ENCODE results near the gene NBEA.
A peak's percentile ranks its signal among the peaks of the same experiment; 100 is the strongest.

The NBEA gene

GRCh38 chr13:34939771-34940170 is 2.3 kb upstream of the NBEA start:
- DNase-seq (ENCODE audit: low read depth), result no peak
- H3K4me3 ChIP-seq (ENCODE audit: low read length), result no peak overlapping the region
- TF ChIP-seq CTCF (conservative IDR thresholded peaks at IDR 0.05; ENCODE audit: low read length), result no peak

GRCh38 chr13:34941436-34941834 is 635 bp upstream of the NBEA start:
- TF ChIP-seq CTCF (conservative IDR thresholded peaks at IDR 0.05; ENCODE audit: low read length), result no peak
- H3K4me3 ChIP-seq (ENCODE audit: low read length), result peak overlapping the region; percentile 73
- no peak for DNase-seq (ENCODE audit: low read depth)

- DNase-seq (ENCODE audit: low read depth), result no peak
- TF ChIP-seq CTCF (conservative IDR thresholded peaks at IDR 0.05; ENCODE audit: low read length), result no peak
- H3K4me3 ChIP-seq (ENCODE audit: low read length), result peak overlapping the region; percentile 73
Observed at GRCh38 chr13:34942732-34943435, 814 bp downstream of the NBEA start.

DNA sequence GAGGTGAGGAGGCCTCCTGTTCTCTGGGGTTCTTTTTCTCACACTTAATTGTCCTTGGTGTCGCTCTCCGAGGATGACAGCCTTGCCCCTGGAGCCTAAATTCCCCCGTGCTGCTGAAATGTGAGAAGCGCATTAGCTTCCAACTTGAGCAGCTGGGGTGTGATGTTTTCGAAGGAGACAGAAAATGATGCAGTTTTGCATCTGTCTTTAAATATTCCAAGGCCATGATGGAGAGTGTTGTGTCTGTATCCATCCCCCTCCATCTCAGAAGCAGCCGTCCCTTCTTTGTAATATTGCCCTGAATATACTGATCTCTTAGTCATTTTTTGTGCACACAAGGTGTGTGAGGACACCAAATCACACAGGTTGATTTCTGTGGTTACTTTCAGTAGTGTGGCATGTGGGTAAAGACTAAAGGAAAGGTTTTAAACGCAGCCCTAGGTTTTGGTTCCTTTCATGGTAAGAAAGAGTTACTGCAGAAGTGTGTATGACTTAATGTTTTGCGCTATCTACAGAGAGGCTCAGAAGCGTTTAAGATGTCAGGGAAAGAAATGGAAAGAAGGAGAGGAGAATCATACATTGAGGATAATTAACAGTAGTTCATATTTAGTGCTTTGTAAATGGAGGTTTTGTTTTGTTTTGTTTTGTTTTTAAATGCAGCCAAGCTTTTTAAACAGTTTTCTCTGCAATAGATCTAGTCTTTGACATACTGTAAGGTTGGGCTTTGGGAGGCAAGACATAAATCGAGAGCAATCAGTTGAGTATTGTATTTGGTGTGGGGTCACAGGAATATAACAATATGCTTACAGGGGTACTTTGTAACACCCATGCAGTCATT is 1.6 kb downstream of the NBEA start:
- DNase-seq (ENCODE audit: low read depth), result no peak

DNA sequence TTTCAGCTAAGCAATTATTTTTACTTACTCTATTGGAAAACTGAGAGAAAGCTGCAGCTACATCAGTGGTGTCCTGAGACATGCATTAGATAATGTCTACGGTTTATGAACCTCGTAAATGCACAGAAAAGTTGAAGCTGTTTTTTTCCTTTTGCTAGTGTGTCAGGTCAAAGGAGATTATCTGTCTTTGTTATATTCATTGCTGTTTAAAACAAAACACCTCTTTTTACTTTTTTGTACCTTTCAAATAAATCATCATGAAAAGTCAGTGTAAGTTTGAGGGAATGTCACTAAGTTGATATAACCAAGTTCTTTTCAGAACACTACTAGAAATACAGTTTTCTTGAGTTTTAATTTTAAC is 2.2 kb downstream of the NBEA start:
- no peak for DNase-seq (ENCODE audit: low read depth)
- peak overlapping the region; percentile 73; the same call in 1 of the 2 replicates for H3K4me3 ChIP-seq (ENCODE audit: low read length)
- no peak for TF ChIP-seq CTCF (conservative IDR thresholded peaks at IDR 0.05; ENCODE audit: low read length)

More for the DNA sequence above, 1.6 kb downstream of the NBEA start:
- TF ChIP-seq CTCF (conservative IDR thresholded peaks at IDR 0.05; ENCODE audit: low read length), result no peak
- H3K4me3 ChIP-seq (ENCODE audit: low read length), result peak overlapping the region; percentile 73

GRCh38 chr13:34944751-34945150 is 2.7 kb downstream of the NBEA start:
- no peak for TF ChIP-seq CTCF (conservative IDR thresholded peaks at IDR 0.05; ENCODE audit: low read length)
- no peak overlapping the region for H3K4me3 ChIP-seq (ENCODE audit: low read length)
- DNase-seq (ENCODE audit: low read depth), result no peak

GRCh38 chr13:34951528-34951927 is 9.5 kb downstream of the NBEA start:
- no peak for TF ChIP-seq CTCF (conservative IDR thresholded peaks at IDR 0.05; ENCODE audit: low read length)
- H3K4me3 ChIP-seq (ENCODE audit: low read length), result no peak overlapping the region
- no peak for DNase-seq (ENCODE audit: low read depth)
